Measurements from ENCODE around the gene ECE2. TPM values are rescaled to one million over a fixed set of nuclear protein-coding genes. Genes with fewer than 3 reads are reported as not detected.

Gene ECE2
- not detected for total RNA-seq
- polyA plus RNA-seq: not detected
- long read RNA-seq, donor 1: 0 reads
- long read RNA-seq, donor 2: 0 reads

- Histone ChIP-seq H3K9me3 (no peaks in the 10 kb centered on the region), H3K27me3 (replicated peaks in 1 of 7) (peaks cover 5 to 65% (median 23%) of the 10 kb centered on the region in 7 donors), H3K4me1 (no peaks in the 10 kb centered on the region), H3K4me3 (peak within 1 kb of the TSS in 1 of 8 donors; percentile 28), H3K36me3 (no peaks in the 10 kb centered on the region), H3K27ac (no peak within 1 kb of the TSS)
- intact Hi-C loops (cut with DNase I; ENCODE audit: low total_unique reads): no loop called here
- WGBS, 5 donors: 16 to 25% (median 23%) methylated on average over 15 to 58 of the region's 65 CpGs
- no peak for TF ChIP-seq CTCF (IDR thresholded peaks at IDR 0.05 in 8 of 11, conservative IDR thresholded peaks at IDR 0.05 in 3 of 11)
- TF ChIP-seq POLR2AphosphoS5 (IDR thresholded peaks at IDR 0.05): no peak
- no peak for TF ChIP-seq POLR2A (IDR thresholded peaks at IDR 0.05)
- DNase-seq: no peak
Observed at GRCh38 chr3:184275961-184276910, at the start of gene ECE2. Gene ECE2, plus strand, starts transcription at chr3:184276022. Its CDS starts 132 bp downstream, at chr3:184276154.

- 46 to 52% (median 49%) methylated on average over 2 of the region's 2 CpGs for WGBS, 5 donors
- Histone ChIP-seq H3K9me3 (no peaks in the 10 kb centered on the region), H3K4me3 (no peak overlapping the region), H3K27me3 (replicated peaks in 1 of 7) (peaks cover 4 to 80% (median 45%) of the 10 kb centered on the region in 7 donors), H3K36me3 (no peaks in the 10 kb centered on the region), H3K27ac (no peak overlapping the region), H3K4me1 (peaks cover 8 to 28% (median 25%) of the 10 kb centered on the region in 6 donors)
- intact Hi-C loops (cut with DNase I; ENCODE audit: low total_unique reads): no loop called here
- TF ChIP-seq POLR2A (IDR thresholded peaks at IDR 0.05): no peak
- TF ChIP-seq CTCF (IDR thresholded peaks at IDR 0.05 in 8 of 11, conservative IDR thresholded peaks at IDR 0.05 in 3 of 11): peak; percentile 43 to 90 (median 79)
- no peak for DNase-seq
Observed at GRCh38 chr3:184227481-184227935, 48.3 kb upstream of the ECE2 start.

GRCh38 chr3:184228376-184229137, 47.3 kb upstream of the ECE2 start:
- Histone ChIP-seq H3K27me3 (replicated peaks in 1 of 7) (peaks cover 4 to 86% (median 47%) of the 10 kb centered on the region in 7 donors), H3K4me3 (peak overlapping the region in 5 of 8 donors; percentile 40 to 72 (median 51)), H3K4me1 (peaks cover 8 to 28% (median 25%) of the 10 kb centered on the region in 6 donors), H3K36me3 (no peaks in the 10 kb centered on the region), H3K9me3 (no peaks in the 10 kb centered on the region), H3K27ac (no peak overlapping the region)
- WGBS, 5 donors: 36 to 41% (median 40%) methylated on average over 11 to 12 of the region's 12 CpGs
- intact Hi-C loops (cut with DNase I; ENCODE audit: low total_unique reads): no loop called here
- no peak for DNase-seq
- TF ChIP-seq POLR2A (IDR thresholded peaks at IDR 0.05) (no peak), CTCF (IDR thresholded peaks at IDR 0.05 in 8 of 11, conservative IDR thresholded peaks at IDR 0.05 in 3 of 11) (no peak), POLR2AphosphoS5 (IDR thresholded peaks at IDR 0.05) (no peak)
